IPS DF 6.9 (cell line): ENCODE results near the gene NFIB.

Source experiments
- DNase-seq: peaks from one replicate; pipeline ENCODE4 v3.0.0-alpha.2; 2013; ENCODE audit warnings: low read depth, low spot score
- H3K27ac ChIP-seq: one replicate; pipeline ENCODE4 v1.5.1; 2013; ENCODE audit warnings: low read length, control low read depth
- H3K27me3 ChIP-seq: 2 replicates; pipeline ENCODE4 v1.6.1; 2013; ENCODE audit warnings: mild to moderate bottlenecking, low read length; ENCODE audit not compliant: control insufficient read depth, insufficient read depth
- H3K36me3 ChIP-seq: 2 replicates; pipeline ENCODE4 v1.6.1; 2013; ENCODE audit warnings: low read length; ENCODE audit not compliant: control insufficient read depth, insufficient read depth
- H3K4me1 ChIP-seq: 2 replicates; pipeline ENCODE4 v1.6.1; 2013; ENCODE audit warnings: low read length; ENCODE audit not compliant: control insufficient read depth, insufficient read depth
- H3K4me3 ChIP-seq: 2 replicates; pipeline ENCODE4 v1.5.1; 2013; ENCODE audit warnings: mild to moderate bottlenecking, low read length
- H3K9me3 ChIP-seq: 2 replicates; pipeline ENCODE4 v1.6.1; 2013; ENCODE audit warnings: low read length, inconsistent platforms; ENCODE audit not compliant: control insufficient read depth, insufficient read depth
- WGBS: extraction: QIAGEN DNeasy Blood & Tissue Kit; methylation state at CpG from one replicate; pipeline ENCODE4 v1.1.7; 2013; ENCODE audit warnings: mixed read lengths, missing lambda C conversion rate; ENCODE audit not compliant: insufficient read length, insufficient coverage; 5-methylcytosine and 5-hydroxymethylcytosine counted together

Gene NFIB

DNA sequence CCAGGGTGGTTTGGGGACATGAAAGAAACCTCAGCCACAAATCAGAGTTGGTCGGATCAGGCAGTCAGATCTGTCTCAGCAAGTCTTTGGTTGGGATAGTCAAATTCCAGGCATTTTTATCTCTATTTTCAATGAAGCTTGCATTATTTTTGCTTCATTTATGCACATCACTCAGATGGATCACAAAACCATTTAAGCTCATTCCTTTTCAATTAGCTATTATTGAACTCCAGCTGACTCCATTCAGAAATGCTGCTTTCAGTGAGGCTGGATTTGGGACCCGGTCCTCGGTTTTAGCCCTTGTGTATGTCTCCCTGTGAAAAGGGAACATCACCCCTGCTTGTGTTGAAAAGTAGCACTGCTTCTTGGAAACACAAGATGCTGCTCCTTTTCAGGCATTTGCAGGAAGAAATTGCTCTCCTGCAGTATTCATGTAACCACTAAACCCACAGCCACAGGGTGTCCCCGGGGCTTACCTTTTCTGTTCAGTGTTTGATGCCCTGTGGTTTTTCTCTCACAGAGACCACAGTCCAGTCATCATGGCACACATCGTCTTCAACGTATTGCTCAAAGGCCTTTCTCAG is 232.9 kb downstream of the NFIB start:
- no CpG with 5 or more reads among the region's 6 CpGs for WGBS
- no peaks in the 10 kb centered on the region for H3K4me1 ChIP-seq
- no peaks in the 10 kb centered on the region for H3K36me3 ChIP-seq
- no peak for DNase-seq
- H3K4me3 ChIP-seq = no peak overlapping the region
- no peaks in the 10 kb centered on the region for H3K27me3 ChIP-seq
- no peak overlapping the region for H3K27ac ChIP-seq
- H3K9me3 ChIP-seq = no peaks in the 10 kb centered on the region

DNA sequence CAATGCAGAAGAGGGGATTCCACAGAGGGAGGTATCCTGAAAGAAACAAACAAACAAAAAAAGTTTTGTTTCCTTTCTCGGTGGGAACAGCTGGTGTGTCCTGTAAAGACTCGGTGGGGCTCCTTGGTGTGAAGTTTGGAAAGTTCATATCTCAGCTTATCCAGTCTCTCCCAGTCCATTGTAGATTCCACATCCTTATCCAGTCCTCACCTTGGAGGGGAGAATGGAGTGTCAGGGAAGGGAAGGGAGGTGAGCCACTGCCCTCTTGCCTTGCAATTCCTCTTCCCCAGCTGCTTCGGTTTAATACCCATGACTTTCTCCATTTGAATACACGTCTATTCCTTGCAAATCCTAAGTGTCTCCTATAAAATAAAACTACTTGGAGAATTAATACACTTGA is 234.5 kb downstream of the NFIB start:
- WGBS = no CpG with 5 or more reads among the region's 4 CpGs
- Histone ChIP-seq H3K27me3 (no peaks in the 10 kb centered on the region), H3K27ac (no peak overlapping the region), H3K36me3 (no peaks in the 10 kb centered on the region), H3K4me1 (no peaks in the 10 kb centered on the region), H3K9me3 (no peaks in the 10 kb centered on the region), H3K4me3 (no peak overlapping the region)
- no peak for DNase-seq

DNA sequence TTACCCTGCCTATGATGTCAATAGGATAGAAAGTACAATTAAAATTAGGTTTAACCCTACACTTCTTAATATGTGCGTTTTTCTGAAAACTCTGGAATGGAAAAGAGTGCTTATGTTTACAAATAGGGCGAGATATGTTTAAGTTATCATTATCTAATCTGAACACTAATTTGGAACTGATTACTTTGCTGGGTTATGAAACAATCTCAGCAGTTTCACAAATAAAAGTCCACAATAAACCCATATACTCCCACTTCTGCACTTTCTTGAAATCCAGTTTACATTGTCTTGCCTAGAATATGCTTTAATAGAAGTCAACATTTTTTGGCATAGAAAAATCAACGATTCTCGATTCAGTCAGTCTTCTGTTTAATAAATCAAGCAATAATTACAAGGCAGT is 236.3 kb downstream of the NFIB start:
- Histone ChIP-seq H3K36me3 (no peaks in the 10 kb centered on the region), H3K4me3 (no peak overlapping the region), H3K27ac (no peak overlapping the region), H3K27me3 (no peaks in the 10 kb centered on the region), H3K4me1 (no peaks in the 10 kb centered on the region), H3K9me3 (no peaks in the 10 kb centered on the region)
- DNase-seq = no peak
- WGBS = no CpG with 5 or more reads among the region's 4 CpGs

DNA sequence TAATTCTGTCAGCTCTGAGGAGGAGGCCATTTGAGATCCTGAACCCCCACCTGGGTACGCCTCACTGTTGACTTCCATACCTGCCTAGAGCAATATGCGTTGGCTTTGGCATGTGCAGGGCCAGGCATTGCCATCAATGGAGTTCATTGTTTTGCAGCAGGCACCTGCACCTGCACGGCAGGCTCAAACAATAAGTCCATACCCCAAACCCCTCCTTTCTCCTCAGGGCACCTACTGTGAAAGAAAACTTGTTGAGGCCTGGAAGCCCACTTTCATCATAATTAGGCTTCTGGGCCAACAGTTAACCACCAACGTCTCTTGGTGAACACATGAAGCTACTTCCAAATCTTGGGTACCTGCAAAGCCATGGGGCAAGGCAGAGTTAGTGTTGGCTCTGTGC is 238.7 kb downstream of the NFIB start:
- no peak for DNase-seq
- no peaks in the 10 kb centered on the region for H3K4me1 ChIP-seq
- WGBS = no CpG with 5 or more reads among the region's 4 CpGs
- no peaks in the 10 kb centered on the region for H3K27me3 ChIP-seq
- H3K27ac ChIP-seq = no peak overlapping the region
- no peaks in the 10 kb centered on the region for H3K9me3 ChIP-seq
- no peaks in the 10 kb centered on the region for H3K36me3 ChIP-seq
- H3K4me3 ChIP-seq = no peak overlapping the region

DNA sequence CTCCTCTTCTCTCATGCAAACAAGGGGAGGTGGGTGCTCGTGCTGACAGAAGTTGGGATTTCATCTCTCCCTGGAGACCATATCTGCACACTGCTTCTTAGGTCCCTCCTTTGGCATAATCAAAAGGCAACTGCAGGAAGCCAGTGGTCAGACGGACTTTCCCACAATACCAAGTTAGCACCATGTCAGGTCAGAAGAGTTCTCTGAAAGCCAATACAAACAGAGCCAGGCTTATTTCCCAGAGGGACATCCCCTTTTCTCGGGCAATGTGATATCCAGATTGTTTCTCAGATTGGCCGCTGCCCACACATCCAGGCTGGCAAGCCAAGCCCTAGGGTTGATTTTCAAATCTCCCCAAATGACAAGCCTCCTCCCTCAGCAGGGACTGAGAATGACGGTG is 241.1 kb downstream of the NFIB start:
- Histone ChIP-seq H3K4me3 (no peak overlapping the region), H3K27ac (no peak overlapping the region), H3K36me3 (no peaks in the 10 kb centered on the region), H3K27me3 (no peaks in the 10 kb centered on the region), H3K4me1 (no peaks in the 10 kb centered on the region), H3K9me3 (no peaks in the 10 kb centered on the region)
- no CpG with 5 or more reads among the region's 5 CpGs for WGBS
- no peak for DNase-seq

DNA sequence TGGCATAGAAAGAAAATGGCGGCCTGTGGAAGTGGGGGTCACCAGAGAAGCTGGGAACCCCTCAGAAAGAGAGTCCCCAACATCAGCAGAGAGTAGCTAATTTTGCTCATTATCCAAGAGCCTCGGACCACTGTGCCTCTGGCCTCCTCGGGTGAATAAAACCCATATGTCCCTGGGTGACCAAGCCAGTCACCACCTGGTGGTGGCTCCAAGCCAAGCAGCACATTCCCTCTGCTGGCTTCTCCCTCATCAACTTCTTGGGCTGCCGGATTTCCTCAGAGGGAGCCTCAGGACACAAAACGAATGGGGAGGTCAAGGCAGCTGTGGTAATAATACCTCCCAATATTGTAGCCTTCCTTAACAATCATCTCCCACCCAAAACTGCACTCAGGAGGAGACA is 242.5 kb downstream of the NFIB start:
- no peak overlapping the region for H3K4me3 ChIP-seq
- WGBS = no CpG with 5 or more reads among the region's 5 CpGs
- no peak for DNase-seq
- H3K9me3 ChIP-seq = no peaks in the 10 kb centered on the region
- H3K27me3 ChIP-seq = no peaks in the 10 kb centered on the region
- H3K4me1 ChIP-seq = no peaks in the 10 kb centered on the region
- no peak overlapping the region for H3K27ac ChIP-seq
- no peaks in the 10 kb centered on the region for H3K36me3 ChIP-seq

DNA sequence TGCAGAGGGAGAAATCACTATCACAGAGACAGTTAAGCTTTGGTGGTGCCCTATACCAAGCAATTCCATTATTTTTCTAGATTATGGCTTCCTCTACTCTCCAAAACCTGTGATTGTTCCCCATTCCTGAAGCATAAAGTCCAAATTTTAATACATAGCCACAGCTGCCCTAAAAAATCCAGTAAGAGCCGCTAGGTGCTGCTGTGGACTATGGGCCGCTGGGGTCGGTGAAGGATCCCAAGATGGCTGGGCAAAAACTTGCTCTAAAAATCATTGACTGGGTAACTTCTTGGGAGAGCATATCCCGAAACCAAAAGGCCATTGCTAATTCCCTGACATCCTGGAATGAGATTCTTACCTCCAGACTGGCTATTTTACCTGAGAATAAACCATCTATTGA is 245.3 kb downstream of the NFIB start:
- WGBS = no CpG with 5 or more reads among the region's 4 CpGs
- Histone ChIP-seq H3K4me3 (no peak overlapping the region), H3K36me3 (no peaks in the 10 kb centered on the region), H3K9me3 (no peaks in the 10 kb centered on the region), H3K27ac (no peak overlapping the region), H3K4me1 (no peaks in the 10 kb centered on the region), H3K27me3 (no peaks in the 10 kb centered on the region)
- DNase-seq = no peak

DNA sequence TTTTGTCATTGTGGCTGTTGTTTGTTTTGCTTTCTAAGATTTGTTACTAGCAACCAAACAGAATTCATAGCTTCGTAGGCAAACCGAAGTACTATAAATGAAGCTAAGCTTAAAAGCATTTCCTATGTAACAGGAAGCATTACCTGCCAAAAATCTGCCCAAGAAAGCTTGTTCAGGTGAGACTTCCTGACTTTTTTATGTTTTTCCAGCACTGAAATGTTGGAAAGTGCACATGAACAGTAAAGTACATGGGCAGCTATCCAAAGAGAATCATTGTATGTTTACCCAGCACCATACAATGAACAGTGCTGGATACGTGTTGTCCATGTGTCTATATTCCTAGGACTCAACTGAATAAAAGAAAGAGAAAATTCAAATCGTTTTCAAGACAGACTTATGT is 247.1 kb downstream of the NFIB start:
- WGBS = no CpG with 5 or more reads among the region's 4 CpGs
- Histone ChIP-seq H3K36me3 (no peaks in the 10 kb centered on the region), H3K9me3 (no peaks in the 10 kb centered on the region), H3K4me1 (no peaks in the 10 kb centered on the region), H3K4me3 (no peak overlapping the region), H3K27me3 (no peaks in the 10 kb centered on the region), H3K27ac (no peak overlapping the region)
- no peak for DNase-seq

DNA sequence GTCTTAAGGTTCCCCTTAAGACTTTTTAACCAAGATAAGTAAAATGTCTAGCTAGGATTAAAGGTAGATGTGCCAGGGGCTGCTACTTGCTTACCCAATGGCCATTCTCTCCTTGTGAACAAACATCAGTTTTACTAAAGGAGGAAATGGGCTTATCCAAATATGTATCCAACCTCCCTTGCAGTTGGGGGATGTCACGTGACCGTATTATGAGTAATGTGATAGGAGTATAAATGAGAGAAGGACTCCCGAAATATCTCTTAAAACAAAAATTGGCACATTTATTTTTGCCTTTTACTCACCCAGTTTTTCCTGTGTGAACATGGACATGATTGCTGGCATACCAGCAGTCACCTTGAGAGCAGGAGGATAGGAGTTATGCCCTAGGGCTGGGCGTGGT is 247.9 kb downstream of the NFIB start:
- Histone ChIP-seq H3K4me3 (no peak overlapping the region), H3K27ac (no peak overlapping the region), H3K4me1 (no peaks in the 10 kb centered on the region), H3K36me3 (no peaks in the 10 kb centered on the region), H3K27me3 (no peaks in the 10 kb centered on the region), H3K9me3 (no peaks in the 10 kb centered on the region)
- no peak for DNase-seq
- no CpG with 5 or more reads among the region's 4 CpGs for WGBS

DNA sequence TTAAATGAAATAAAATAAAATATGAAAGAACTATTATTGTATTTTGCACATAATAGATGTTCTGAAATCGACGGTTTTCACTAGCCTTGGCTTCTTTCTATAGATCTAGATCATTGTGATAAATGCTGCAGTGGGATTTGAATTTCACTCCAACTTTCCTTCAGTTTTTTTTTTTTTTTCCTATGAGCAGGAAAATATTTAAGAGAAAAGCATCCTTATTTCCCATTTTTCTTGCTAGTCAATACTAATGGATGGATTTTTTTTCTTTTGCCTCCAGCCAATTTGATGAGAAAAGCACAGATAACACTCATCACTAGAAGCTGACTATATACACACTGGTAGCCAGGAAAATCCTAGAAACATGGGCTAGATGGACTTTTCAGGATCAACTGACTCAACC is 249.0 kb downstream of the NFIB start:
- no peaks in the 10 kb centered on the region for H3K4me1 ChIP-seq
- DNase-seq = no peak
- no peaks in the 10 kb centered on the region for H3K27me3 ChIP-seq
- H3K9me3 ChIP-seq = no peaks in the 10 kb centered on the region
- no peak overlapping the region for H3K27ac ChIP-seq
- no CpG with 5 or more reads among the region's 2 CpGs for WGBS
- H3K36me3 ChIP-seq = no peaks in the 10 kb centered on the region
- no peak overlapping the region for H3K4me3 ChIP-seq

DNA sequence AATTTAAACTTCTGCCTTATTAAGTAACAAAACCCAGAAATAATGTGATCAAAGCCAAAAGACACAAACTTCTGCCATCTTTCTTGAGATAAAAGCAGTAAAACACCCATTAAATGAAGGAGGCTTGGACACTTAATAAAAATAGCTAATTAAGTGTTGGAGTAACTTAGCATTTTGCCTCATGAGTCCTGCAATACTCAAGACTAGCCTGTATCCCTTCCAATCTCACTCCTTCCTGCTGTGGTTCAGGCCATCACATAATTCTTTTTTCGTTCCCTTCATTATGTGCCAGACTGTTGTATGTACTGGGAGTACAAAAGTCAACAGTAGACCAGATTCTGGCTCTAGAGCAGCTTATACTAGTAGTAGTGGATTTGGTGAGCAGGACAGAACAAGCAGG is 250.2 kb downstream of the NFIB start:
- Histone ChIP-seq H3K9me3 (no peaks in the 10 kb centered on the region), H3K4me1 (no peaks in the 10 kb centered on the region), H3K27me3 (no peaks in the 10 kb centered on the region), H3K4me3 (no peak overlapping the region), H3K36me3 (no peaks in the 10 kb centered on the region), H3K27ac (no peak overlapping the region)
- WGBS = no CpG with 5 or more reads among the region's 1 CpG
- no peak for DNase-seq
